ENCODE results near the gene CLN3.

The CLN3 gene

DNA sequence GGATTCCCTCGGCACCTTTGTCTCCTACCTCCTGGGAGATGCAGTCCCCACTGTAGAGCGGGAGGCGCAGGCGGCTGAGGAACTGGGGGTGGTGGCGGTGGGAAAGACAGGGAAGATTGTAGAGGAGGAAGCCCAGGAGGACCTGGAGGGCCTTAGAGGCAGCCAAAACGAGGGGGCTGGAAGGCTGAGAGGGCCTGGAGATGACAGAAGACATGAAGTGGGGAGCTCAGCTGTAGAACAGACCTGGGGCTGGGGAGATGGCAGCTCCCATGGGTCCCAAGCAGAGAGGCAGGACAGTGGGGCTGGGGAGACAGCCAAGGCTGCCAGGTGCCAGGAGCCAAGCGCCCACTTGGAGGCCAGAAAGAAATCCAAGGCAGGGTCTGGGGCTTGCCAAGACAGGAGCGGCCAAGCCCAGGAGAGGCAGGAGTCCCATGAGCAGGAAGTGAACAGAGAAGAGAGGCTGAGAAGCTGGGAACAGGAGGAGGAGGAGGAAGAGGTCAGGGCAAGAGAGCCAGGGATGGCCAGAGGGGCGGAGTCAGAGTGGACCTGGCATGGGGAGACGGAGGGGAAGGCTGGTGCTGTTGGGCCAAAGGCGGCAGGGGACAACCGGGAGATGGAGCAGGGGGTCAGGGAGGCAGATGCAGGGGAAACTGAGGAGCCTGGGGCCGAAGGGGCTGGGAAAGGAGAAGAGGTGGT is 3.4 kb upstream of the CLN3 start:
- no peaks in the 10 kb centered on the region for H3K27me3 ChIP-seq (ENCODE audit: insufficient read depth, poor library complexity, severe bottlenecking)
- TF ChIP-seq SPI1 (IDR thresholded peaks at IDR 0.05; ENCODE audit: borderline replicate concordance, low read depth) = no peak
- no peak for TF ChIP-seq CTCF (IDR thresholded peaks at IDR 0.05; ENCODE audit: insufficient read depth, low read length)
- TF ChIP-seq, protein P1, sequence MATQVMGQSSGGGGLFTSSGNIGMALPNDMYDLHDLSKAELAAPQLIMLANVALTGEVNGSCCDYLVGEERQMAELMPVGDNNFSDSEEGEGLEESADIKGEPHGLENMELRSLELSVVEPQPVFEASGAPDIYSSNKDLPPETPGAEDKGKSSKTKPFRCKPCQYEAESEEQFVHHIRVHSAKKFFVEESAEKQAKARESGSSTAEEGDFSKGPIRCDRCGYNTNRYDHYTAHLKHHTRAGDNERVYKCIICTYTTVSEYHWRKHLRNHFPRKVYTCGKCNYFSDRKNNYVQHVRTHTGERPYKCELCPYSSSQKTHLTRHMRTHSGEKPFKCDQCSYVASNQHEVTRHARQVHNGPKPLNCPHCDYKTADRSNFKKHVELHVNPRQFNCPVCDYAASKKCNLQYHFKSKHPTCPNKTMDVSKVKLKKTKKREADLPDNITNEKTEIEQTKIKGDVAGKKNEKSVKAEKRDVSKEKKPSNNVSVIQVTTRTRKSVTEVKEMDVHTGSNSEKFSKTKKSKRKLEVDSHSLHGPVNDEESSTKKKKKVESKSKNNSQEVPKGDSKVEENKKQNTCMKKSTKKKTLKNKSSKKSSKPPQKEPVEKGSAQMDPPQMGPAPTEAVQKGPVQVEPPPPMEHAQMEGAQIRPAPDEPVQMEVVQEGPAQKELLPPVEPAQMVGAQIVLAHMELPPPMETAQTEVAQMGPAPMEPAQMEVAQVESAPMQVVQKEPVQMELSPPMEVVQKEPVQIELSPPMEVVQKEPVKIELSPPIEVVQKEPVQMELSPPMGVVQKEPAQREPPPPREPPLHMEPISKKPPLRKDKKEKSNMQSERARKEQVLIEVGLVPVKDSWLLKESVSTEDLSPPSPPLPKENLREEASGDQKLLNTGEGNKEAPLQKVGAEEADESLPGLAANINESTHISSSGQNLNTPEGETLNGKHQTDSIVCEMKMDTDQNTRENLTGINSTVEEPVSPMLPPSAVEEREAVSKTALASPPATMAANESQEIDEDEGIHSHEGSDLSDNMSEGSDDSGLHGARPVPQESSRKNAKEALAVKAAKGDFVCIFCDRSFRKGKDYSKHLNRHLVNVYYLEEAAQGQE (IDR thresholded peaks at IDR 0.05; ENCODE audit: insufficient replicate concordance, low read depth) = no peak
- no peak for TF ChIP-seq GABPA (IDR thresholded peaks at IDR 0.05; ENCODE audit: low read depth)
- no peak for TF ChIP-seq POLR2AphosphoS5 (IDR thresholded peaks at IDR 0.05; ENCODE audit: low read depth)
- H3K27ac ChIP-seq (replicated peaks) = peak overlapping the region; percentile 99
- peak; percentile 21 to 64 for DNase-seq (ENCODE audit: low read depth in 1 of 2, low spot score in 1 of 2)
- H3K4me3 ChIP-seq (replicated peaks; ENCODE audit: insufficient read depth, low read length) = peak overlapping the region; percentile 60

DNA sequence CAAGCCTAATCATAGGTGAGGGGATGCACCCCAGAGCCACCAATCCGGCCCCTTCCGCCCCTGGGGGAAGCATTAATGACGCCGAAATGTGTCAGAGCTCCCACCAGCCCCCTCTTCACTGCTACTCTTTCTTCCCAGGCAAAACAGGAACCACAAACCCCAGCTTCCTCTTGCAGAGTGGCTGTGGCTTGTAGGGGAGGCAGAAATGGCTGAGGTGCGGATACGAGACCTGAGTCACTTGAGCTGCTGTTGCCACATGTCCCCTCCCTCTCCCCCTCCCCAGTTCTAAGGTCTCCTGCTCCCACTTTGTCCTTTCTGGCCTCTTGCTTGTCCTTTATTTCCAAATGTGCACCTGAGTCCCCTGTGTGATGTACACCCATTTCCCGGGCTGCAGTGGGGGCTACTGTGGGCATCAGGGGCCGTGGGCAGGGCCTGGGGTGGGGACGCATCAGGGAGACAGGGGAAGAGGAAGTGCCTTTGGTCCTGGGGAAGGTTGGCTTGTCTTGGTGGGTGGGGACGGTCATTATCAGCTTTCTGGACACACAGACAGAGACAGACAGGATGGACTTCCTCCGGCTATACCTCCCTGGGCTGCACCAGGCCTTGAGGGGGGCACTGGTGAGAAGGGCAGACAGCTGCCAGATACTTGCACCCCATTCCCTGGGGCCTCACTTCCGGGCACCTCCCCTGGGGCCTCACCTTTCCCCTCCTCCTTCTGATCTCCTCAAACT is 2.4 kb upstream of the CLN3 start, which contains the start of gene APOBR:
Gene APOBR (plus strand): TSS at position 523 of the 731 bp plus-strand sequence. CDS start 39 bp downstream, at position 562.
- TF ChIP-seq SPI1 (IDR thresholded peaks at IDR 0.05; ENCODE audit: borderline replicate concordance, low read depth) (peak; percentile 94), GABPA (IDR thresholded peaks at IDR 0.05; ENCODE audit: low read depth) (no peak), POLR2AphosphoS5 (IDR thresholded peaks at IDR 0.05; ENCODE audit: low read depth) (0 out of 2 replicates have a peak, but pooled peaks have one; percentile 56), CTCF (IDR thresholded peaks at IDR 0.05; ENCODE audit: insufficient read depth, low read length) (no peak)
- TF ChIP-seq, protein P1 (IDR thresholded peaks at IDR 0.05; ENCODE audit: insufficient replicate concordance, low read depth) = peak; percentile 32
- DNase-seq (ENCODE audit: low read depth in 1 of 2, low spot score in 1 of 2) = peak; percentile 97 to 98
- no peaks in the 10 kb centered on the region for H3K27me3 ChIP-seq (ENCODE audit: insufficient read depth, poor library complexity, severe bottlenecking)
- peak within 1 kb of the TSS; percentile 99 for H3K27ac ChIP-seq (replicated peaks)
- peak within 1 kb of the TSS; percentile 60 for H3K4me3 ChIP-seq (replicated peaks; ENCODE audit: insufficient read depth, low read length)

DNA sequence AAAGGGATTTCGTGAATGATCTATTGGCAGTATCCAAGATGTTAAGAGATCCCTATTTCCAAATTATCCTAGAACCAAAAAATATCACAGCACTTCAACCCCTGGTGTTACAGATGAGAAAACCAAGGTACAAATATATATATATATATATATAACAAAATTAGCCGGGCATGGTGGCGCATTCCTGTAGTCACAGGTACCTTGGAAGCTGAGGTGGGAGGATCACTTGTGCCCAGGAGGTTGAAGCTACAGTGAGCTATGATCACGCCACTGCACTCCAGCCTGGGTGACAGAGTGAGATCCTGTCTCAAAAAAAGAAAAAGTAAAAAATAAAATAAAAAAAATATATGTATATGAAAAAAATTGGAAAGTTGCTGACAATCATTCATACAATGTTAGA is 637 bp upstream of the CLN3 start:
- Histone ChIP-seq H3K4me3 (replicated peaks; ENCODE audit: insufficient read depth, low read length) (peak overlapping the region; percentile 23), H3K27ac (replicated peaks) (peak overlapping the region; percentile 99), H3K27me3 (ENCODE audit: insufficient read depth, poor library complexity, severe bottlenecking) (no peaks in the 10 kb centered on the region)
- DNase-seq (ENCODE audit: low read depth in 1 of 2, low spot score in 1 of 2) = no peak
- TF ChIP-seq CTCF (IDR thresholded peaks at IDR 0.05; ENCODE audit: insufficient read depth, low read length) (no peak), GABPA (IDR thresholded peaks at IDR 0.05; ENCODE audit: low read depth) (no peak), SPI1 (IDR thresholded peaks at IDR 0.05; ENCODE audit: borderline replicate concordance, low read depth) (no peak), POLR2AphosphoS5 (IDR thresholded peaks at IDR 0.05; ENCODE audit: low read depth) (no peak)
- TF ChIP-seq, protein P1 (IDR thresholded peaks at IDR 0.05; ENCODE audit: insufficient replicate concordance, low read depth) = no peak

Measured in HL-60 (cell line).